Measurements from ENCODE around the gene PI4KA.

PI4KA gene

DNA sequence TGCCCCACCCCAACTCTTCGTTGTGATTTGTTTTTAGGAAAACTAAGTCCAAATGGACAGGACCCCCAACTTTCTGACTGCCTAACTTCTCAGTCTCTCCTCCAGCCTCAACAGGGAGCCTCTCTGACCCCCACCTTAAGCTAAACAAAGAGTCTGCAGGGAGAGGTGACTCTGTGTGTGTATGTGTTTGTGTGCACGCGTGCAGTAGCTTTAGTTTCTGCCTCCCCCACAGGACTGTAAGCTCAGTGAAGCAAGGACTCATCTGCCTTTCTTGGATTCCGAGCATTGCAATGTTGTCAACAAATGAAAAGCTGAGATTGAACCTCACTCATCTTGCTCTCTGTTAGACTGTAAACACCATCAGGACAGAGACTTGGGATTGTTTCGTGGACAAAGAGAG lies 8.1 kb upstream of the PI4KA start:
- TF ChIP-seq TEAD4 (IDR thresholded peaks at IDR 0.05) (no peak), FOXM1 (IDR thresholded peaks at IDR 0.05; ENCODE audit: borderline replicate concordance, low read depth) (no peak), YY1 (IDR thresholded peaks at IDR 0.05; ENCODE audit: low read depth) (no peak), RAD21 (IDR thresholded peaks at IDR 0.05; ENCODE audit: low read depth) (no peak)
- TF ChIP-seq, protein P1, sequence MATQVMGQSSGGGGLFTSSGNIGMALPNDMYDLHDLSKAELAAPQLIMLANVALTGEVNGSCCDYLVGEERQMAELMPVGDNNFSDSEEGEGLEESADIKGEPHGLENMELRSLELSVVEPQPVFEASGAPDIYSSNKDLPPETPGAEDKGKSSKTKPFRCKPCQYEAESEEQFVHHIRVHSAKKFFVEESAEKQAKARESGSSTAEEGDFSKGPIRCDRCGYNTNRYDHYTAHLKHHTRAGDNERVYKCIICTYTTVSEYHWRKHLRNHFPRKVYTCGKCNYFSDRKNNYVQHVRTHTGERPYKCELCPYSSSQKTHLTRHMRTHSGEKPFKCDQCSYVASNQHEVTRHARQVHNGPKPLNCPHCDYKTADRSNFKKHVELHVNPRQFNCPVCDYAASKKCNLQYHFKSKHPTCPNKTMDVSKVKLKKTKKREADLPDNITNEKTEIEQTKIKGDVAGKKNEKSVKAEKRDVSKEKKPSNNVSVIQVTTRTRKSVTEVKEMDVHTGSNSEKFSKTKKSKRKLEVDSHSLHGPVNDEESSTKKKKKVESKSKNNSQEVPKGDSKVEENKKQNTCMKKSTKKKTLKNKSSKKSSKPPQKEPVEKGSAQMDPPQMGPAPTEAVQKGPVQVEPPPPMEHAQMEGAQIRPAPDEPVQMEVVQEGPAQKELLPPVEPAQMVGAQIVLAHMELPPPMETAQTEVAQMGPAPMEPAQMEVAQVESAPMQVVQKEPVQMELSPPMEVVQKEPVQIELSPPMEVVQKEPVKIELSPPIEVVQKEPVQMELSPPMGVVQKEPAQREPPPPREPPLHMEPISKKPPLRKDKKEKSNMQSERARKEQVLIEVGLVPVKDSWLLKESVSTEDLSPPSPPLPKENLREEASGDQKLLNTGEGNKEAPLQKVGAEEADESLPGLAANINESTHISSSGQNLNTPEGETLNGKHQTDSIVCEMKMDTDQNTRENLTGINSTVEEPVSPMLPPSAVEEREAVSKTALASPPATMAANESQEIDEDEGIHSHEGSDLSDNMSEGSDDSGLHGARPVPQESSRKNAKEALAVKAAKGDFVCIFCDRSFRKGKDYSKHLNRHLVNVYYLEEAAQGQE (IDR thresholded peaks at IDR 0.05; ENCODE audit: low read depth), result no peak
- TF ChIP-seq, protein P2, sequence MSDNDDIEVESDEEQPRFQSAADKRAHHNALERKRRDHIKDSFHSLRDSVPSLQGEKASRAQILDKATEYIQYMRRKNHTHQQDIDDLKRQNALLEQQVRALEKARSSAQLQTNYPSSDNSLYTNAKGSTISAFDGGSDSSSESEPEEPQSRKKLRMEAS (IDR thresholded peaks at IDR 0.05), result no peak

DNA sequence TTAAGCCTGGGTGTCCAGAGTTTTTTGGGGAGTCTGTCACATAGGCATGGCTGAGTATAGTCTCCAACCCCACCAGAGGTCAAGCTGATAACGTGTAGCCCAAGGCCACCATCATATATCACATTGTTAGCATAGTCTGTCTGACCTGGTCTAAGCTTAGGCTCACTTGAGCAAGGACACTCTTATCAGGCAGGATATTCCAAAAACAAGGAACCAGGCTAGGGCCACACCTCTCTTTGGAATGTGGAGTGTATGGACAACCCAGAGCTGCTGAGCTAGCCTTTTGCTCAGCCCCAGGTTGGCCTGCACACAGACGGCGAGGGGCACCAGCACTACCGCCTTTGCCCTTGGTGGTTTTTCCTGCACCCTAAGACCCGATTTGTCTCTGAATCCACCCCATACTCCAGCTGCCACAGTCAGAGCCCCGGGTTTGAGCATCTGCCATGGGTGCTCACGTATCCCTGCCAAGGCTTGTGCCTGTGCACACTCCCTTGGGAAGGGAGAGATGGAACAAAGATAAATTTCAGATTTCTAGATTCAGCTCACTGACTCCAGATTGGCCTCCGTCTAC lies 7.3 kb upstream of the PI4KA start:
- TF ChIP-seq EP300 (IDR thresholded peaks at IDR 0.05; ENCODE audit: borderline replicate concordance), result no peak
- no peak for TF ChIP-seq YY1 (IDR thresholded peaks at IDR 0.05; ENCODE audit: low read depth)
- TF ChIP-seq FOXM1 (IDR thresholded peaks at IDR 0.05; ENCODE audit: borderline replicate concordance, low read depth), result no peak
- no peak for TF ChIP-seq CEBPB (IDR thresholded peaks at IDR 0.05)
- no peak for TF ChIP-seq CREB1 (IDR thresholded peaks at IDR 0.05; ENCODE audit: low read depth)
- no peak for TF ChIP-seq TAF1 (IDR thresholded peaks at IDR 0.05; ENCODE audit: low read depth)
- no peak for TF ChIP-seq ZBTB7A (IDR thresholded peaks at IDR 0.05; ENCODE audit: low read depth)
- TF ChIP-seq, protein P1 (IDR thresholded peaks at IDR 0.05; ENCODE audit: low read depth), result no peak
- no peak for TF ChIP-seq EGR1 (IDR thresholded peaks at IDR 0.05)
- no peak for TF ChIP-seq NFIC (IDR thresholded peaks at IDR 0.05)
- no peak for TF ChIP-seq RAD21 (IDR thresholded peaks at IDR 0.05; ENCODE audit: low read depth)
- TF ChIP-seq, protein P3, sequence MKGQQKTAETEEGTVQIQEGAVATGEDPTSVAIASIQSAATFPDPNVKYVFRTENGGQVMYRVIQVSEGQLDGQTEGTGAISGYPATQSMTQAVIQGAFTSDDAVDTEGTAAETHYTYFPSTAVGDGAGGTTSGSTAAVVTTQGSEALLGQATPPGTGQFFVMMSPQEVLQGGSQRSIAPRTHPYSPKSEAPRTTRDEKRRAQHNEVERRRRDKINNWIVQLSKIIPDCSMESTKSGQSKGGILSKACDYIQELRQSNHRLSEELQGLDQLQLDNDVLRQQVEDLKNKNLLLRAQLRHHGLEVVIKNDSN (IDR thresholded peaks at IDR 0.05), result no peak
- TF ChIP-seq TEAD4 (IDR thresholded peaks at IDR 0.05), result no peak
- TF ChIP-seq, protein P2 (IDR thresholded peaks at IDR 0.05), result no peak

DNA sequence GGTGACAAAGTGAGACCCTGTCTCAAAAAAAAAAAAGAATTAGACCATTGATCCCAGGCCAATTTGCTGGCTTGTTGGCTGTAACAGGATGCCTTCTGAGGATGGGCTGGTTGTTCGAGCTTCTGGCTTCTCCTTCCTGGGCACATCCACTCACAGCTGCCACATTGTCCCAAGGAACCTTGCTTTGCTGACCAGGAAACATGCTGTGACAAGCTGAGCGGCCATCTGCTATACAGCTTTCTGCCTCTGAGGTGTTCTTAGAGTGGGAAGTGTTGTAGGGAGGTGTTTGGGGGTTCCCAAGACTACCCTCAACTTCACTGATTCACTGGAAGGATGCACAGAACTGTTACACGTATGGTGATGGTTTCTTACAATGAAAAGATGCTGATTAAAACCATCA lies 6.7 kb upstream of the PI4KA start:
- no peak for TF ChIP-seq TAF1 (IDR thresholded peaks at IDR 0.05; ENCODE audit: low read depth)
- TF ChIP-seq ZBTB7A (IDR thresholded peaks at IDR 0.05; ENCODE audit: low read depth), result no peak
- TF ChIP-seq EP300 (IDR thresholded peaks at IDR 0.05; ENCODE audit: borderline replicate concordance), result no peak
- TF ChIP-seq, protein P3 (IDR thresholded peaks at IDR 0.05), result no peak
- TF ChIP-seq YY1 (IDR thresholded peaks at IDR 0.05; ENCODE audit: low read depth), result no peak
- no peak for TF ChIP-seq FOXM1 (IDR thresholded peaks at IDR 0.05; ENCODE audit: borderline replicate concordance, low read depth)
- no peak for TF ChIP-seq CREB1 (IDR thresholded peaks at IDR 0.05; ENCODE audit: low read depth)
- TF ChIP-seq, protein P1 (IDR thresholded peaks at IDR 0.05; ENCODE audit: low read depth), result no peak
- TF ChIP-seq EGR1 (IDR thresholded peaks at IDR 0.05), result no peak
- no peak for TF ChIP-seq TCF12 (IDR thresholded peaks at IDR 0.05; ENCODE audit: low read depth)
- TF ChIP-seq, protein P2 (IDR thresholded peaks at IDR 0.05), result no peak
- no peak for TF ChIP-seq TEAD4 (IDR thresholded peaks at IDR 0.05)
- no peak for TF ChIP-seq CEBPB (IDR thresholded peaks at IDR 0.05)
- no peak for TF ChIP-seq RAD21 (IDR thresholded peaks at IDR 0.05; ENCODE audit: low read depth)
- TF ChIP-seq NFIC (IDR thresholded peaks at IDR 0.05), result no peak

DNA sequence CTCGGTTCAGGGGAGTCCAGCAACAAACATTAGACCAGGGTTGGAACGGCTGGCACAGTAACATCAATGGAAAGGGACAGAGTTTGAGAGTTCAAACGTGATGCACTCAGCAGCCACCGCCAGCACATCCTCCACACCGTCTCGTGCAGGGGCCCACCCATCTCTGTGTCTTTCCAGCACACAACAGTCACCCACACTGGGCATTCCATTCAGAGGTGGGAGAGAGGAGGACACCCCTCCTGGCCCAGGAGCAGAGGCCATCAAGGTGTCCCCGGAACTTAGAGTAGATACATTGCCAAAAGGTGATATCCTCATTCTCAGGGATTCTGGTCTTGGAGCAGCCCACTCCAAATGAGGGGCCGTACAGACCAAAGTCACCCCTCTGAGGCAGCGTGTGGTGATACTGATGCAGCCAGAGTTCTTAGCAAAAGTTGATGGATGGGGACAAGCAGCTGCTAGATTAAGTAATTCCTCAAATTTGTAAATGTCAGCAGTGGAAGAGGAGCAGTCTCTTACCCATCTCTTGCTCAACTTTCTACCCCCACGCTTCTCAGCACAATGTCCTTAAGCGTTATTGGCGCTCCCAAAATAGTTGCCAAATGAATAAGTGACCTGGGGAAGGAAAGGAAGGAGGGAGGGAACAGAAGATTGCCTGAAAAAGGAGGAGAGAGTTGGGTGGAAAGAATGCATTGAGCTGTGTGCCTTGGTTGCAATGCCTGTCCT lies 5.7 kb upstream of the PI4KA start:
- TF ChIP-seq ZBTB7A (IDR thresholded peaks at IDR 0.05; ENCODE audit: low read depth) (no peak), CEBPB (IDR thresholded peaks at IDR 0.05) (no peak), TEAD4 (IDR thresholded peaks at IDR 0.05) (no peak), FOXM1 (IDR thresholded peaks at IDR 0.05; ENCODE audit: borderline replicate concordance, low read depth) (no peak), TCF12 (IDR thresholded peaks at IDR 0.05; ENCODE audit: low read depth) (no peak), EGR1 (IDR thresholded peaks at IDR 0.05) (no peak), TAF1 (IDR thresholded peaks at IDR 0.05; ENCODE audit: low read depth) (no peak), YY1 (IDR thresholded peaks at IDR 0.05; ENCODE audit: low read depth) (no peak)
- TF ChIP-seq, protein P1 (IDR thresholded peaks at IDR 0.05; ENCODE audit: low read depth), result no peak
- TF ChIP-seq, protein P2 (IDR thresholded peaks at IDR 0.05), result no peak
